ENCODE results near the gene UXS1. TPM values are rescaled to one million over a fixed set of nuclear protein-coding genes. Genes with fewer than 3 reads are reported as not detected.

UXS1 gene
- total RNA-seq, 1 experiment from 2014 or later: 44.7 TPM

GRCh38 chr2:106053116-106053515 is 141.0 kb downstream of the UXS1 start (continued):
- TF ChIP-seq AFF4 (CRISPR knock-in tag; IDR thresholded peaks at IDR 0.05; ENCODE audit: borderline replicate concordance) (no peak), OVOL2 (CRISPR knock-in tag; IDR thresholded peaks at IDR 0.05; ENCODE audit: borderline replicate concordance) (no peak), ELF4 (CRISPR knock-in tag; IDR thresholded peaks at IDR 0.05; ENCODE audit: low read depth) (no peak), ZNF512 (CRISPR knock-in tag; IDR thresholded peaks at IDR 0.05; ENCODE audit: borderline replicate concordance) (no peak), ZNF263 (CRISPR knock-in tag; IDR thresholded peaks at IDR 0.05; ENCODE audit: low read depth) (no peak), GTF2I (CRISPR knock-in tag; conservative IDR thresholded peaks at IDR 0.05) (no peak), E2F1 (CRISPR knock-in tag; IDR thresholded peaks at IDR 0.05) (no peak), CDX4 (CRISPR knock-in tag; IDR thresholded peaks at IDR 0.05; ENCODE audit: borderline replicate concordance) (no peak), ERG (CRISPR knock-in tag; IDR thresholded peaks at IDR 0.05) (no peak), ZNF317 (CRISPR knock-in tag; IDR thresholded peaks at IDR 0.05; ENCODE audit: borderline replicate concordance, low read depth) (no peak), FOXK1 (CRISPR knock-in tag; IDR thresholded peaks at IDR 0.05) (no peak)

- ChIA-PET CTCF (no interaction called here), POLR2A (no interaction called here)
- DNase-seq (ENCODE audit: low spot score) (no peak), ATAC-seq (no peak)
- H3K9me3 Mint-ChIP-seq: no peaks in the 10 kb centered on the region
- H3K27ac Mint-ChIP-seq: no peak overlapping the region
- H3K27me3 Mint-ChIP-seq (ENCODE audit: low read depth): no peaks in the 10 kb centered on the region; the same call in 1 of the 2 replicates
- H3K4me3 Mint-ChIP-seq: no peak overlapping the region
- peaks cover 3% of the 10 kb centered on the region; the same call in 1 of the 2 replicates for H3K4me1 Mint-ChIP-seq
- H3K36me3 Mint-ChIP-seq: no peaks in the 10 kb centered on the region
- TF ChIP-seq MXD4 (CRISPR knock-in tag; IDR thresholded peaks at IDR 0.05; ENCODE audit: borderline replicate concordance) (no peak), TCF7 (CRISPR knock-in tag; IDR thresholded peaks at IDR 0.05; ENCODE audit: low read depth) (no peak), FOXJ3 (CRISPR knock-in tag; IDR thresholded peaks at IDR 0.05; ENCODE audit: borderline replicate concordance) (no peak), CDX4 (CRISPR knock-in tag; IDR thresholded peaks at IDR 0.05; ENCODE audit: borderline replicate concordance) (no peak), NFYB (CRISPR knock-in tag; conservative IDR thresholded peaks at IDR 0.05; ENCODE audit: low read depth) (no peak), ZNF396 (CRISPR knock-in tag; IDR thresholded peaks at IDR 0.05; ENCODE audit: borderline replicate concordance) (no peak), FOXP4 (CRISPR knock-in tag; IDR thresholded peaks at IDR 0.05) (no peak), ZNF138 (CRISPR knock-in tag; conservative IDR thresholded peaks at IDR 0.05) (no peak), ZNF416 (CRISPR knock-in tag; IDR thresholded peaks at IDR 0.05) (no peak), ZNF281 (CRISPR knock-in tag; IDR thresholded peaks at IDR 0.05) (no peak)
These were observed 149.2 kb downstream of the UXS1 start for GRCh38 chr2:106044859-106045258.

Data from WTC11 (cell line).